PC-9 (cell line): ENCODE results near the gene INTS1.

Experiments used
- EZH2 ChIP-seq: fragments of 200-600 bp; sonication (generic); IDR thresholded peaks from 2 replicates; pipeline ENCODE4 v1.8.0; 2017; ENCODE audit warnings: antibody characterized with exemption, low read depth
- TF ChIP-seq, protein P1 (sequence below): fragments of 200-600 bp; sonication (generic); conservative IDR thresholded peaks from 2 replicates; pipeline ENCODE4 v1.6.1; 2017; ENCODE audit warnings: mixed run types, antibody characterized with exemption, mild to moderate bottlenecking, moderate library complexity

- TF ChIP-seq, protein P1, sequence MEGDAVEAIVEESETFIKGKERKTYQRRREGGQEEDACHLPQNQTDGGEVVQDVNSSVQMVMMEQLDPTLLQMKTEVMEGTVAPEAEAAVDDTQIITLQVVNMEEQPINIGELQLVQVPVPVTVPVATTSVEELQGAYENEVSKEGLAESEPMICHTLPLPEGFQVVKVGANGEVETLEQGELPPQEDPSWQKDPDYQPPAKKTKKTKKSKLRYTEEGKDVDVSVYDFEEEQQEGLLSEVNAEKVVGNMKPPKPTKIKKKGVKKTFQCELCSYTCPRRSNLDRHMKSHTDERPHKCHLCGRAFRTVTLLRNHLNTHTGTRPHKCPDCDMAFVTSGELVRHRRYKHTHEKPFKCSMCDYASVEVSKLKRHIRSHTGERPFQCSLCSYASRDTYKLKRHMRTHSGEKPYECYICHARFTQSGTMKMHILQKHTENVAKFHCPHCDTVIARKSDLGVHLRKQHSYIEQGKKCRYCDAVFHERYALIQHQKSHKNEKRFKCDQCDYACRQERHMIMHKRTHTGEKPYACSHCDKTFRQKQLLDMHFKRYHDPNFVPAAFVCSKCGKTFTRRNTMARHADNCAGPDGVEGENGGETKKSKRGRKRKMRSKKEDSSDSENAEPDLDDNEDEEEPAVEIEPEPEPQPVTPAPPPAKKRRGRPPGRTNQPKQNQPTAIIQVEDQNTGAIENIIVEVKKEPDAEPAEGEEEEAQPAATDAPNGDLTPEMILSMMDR, result no peak
- no peak for TF ChIP-seq EZH2
These were observed 27.8 kb upstream of the INTS1 start for GRCh38 chr7:1531979-1532455.
